Activated CD4-positive, alpha-beta T cell treated with anti-CD3 and anti-CD28 coated beads, Interleukin-2, Interleukin-4, amounts not matched to agents 100 ng/mL and 50 ng/mL, durations not matched to agents 16 hours and 8 hours (primary cell): ENCODE data around the gene EVI5L.

Source experiments
- DNase-seq: peaks from one replicate; pipeline ENCODE4 v3.0.0-alpha.2; 2020; ENCODE audit warnings: low spot score

The EVI5L gene

GRCh38 chr19:7817801-7818200 lies 12.2 kb upstream of the EVI5L start:
- DNase-seq = no peak

- DNase-seq = no peak
Observed at GRCh38 chr19:7818806-7819205, 11.2 kb upstream of the EVI5L start.

- DNase-seq = no peak
Observed at GRCh38 chr19:7819337-7819736, 10.7 kb upstream of the EVI5L start.

GRCh38 chr19:7820588-7820987 lies 9.4 kb upstream of the EVI5L start:
- DNase-seq = no peak

GRCh38 chr19:7822910-7823515 lies 7.0 kb upstream of the EVI5L start:
- no peak for DNase-seq

- no peak for DNase-seq
Observed at GRCh38 chr19:7823686-7824301, 6.2 kb upstream of the EVI5L start.

GRCh38 chr19:7829166-7829520 lies 875 bp upstream of the EVI5L start:
- no peak for DNase-seq

GRCh38 chr19:7830272-7830771 lies 304 bp downstream of the EVI5L start:
- no peak for DNase-seq

GRCh38 chr19:7830823-7831222 lies 805 bp downstream of the EVI5L start:
- no peak for DNase-seq

GRCh38 chr19:7831452-7831851 lies 1.4 kb downstream of the EVI5L start:
- no peak for DNase-seq

- no peak for DNase-seq
Observed at GRCh38 chr19:7832009-7832408, 2.0 kb downstream of the EVI5L start.

GRCh38 chr19:7832781-7833180 lies 2.8 kb downstream of the EVI5L start:
- DNase-seq = no peak

- no peak for DNase-seq
Observed at GRCh38 chr19:7833225-7834099, 3.4 kb downstream of the EVI5L start.

GRCh38 chr19:7839476-7839875 lies 9.5 kb downstream of the EVI5L start:
- no peak for DNase-seq

- DNase-seq = no peak
Observed at GRCh38 chr19:7840629-7841028, 10.6 kb downstream of the EVI5L start.

- no peak for DNase-seq
Observed at GRCh38 chr19:7841751-7842660, 12.0 kb downstream of the EVI5L start.

GRCh38 chr19:7842661-7843294 lies 12.8 kb downstream of the EVI5L start:
- no peak for DNase-seq

GRCh38 chr19:7843521-7843920 lies 13.5 kb downstream of the EVI5L start:
- DNase-seq = no peak

GRCh38 chr19:7844405-7844804 lies 14.4 kb downstream of the EVI5L start:
- DNase-seq = no peak

- no peak for DNase-seq
Observed at GRCh38 chr19:7844951-7845350, 14.9 kb downstream of the EVI5L start.

GRCh38 chr19:7845390-7846154 lies 15.6 kb downstream of the EVI5L start:
- DNase-seq = no peak
